Endothelial cell of umbilical vein (primary cell): Measurements from ENCODE around the gene RAB40B. TPM values are rescaled to one million over a fixed set of nuclear protein-coding genes. Genes with fewer than 3 reads are reported as not detected.

Source experiments
- BruUV-seq: library from RNA; stranded (reverse); fragments of 400-500 nt; replicated peaks from 2 replicates; lab custom pipeline; 2021; lab: Mats Ljungman, UMichigan
- CTCF ChIA-PET: fragments of 300-600, 350-600 bp; sonication (Branson Sonifier 250); formaldehyde crosslinking; loops from one replicate; lab custom pipeline; 2021; ENCODE audit warnings: antibody characterized with exemption, inconsistent platforms; lab: Charles Lee
- POLR2A ChIA-PET: fragments of 300-600, 350-600 bp; sonication (Branson Sonifier 250); formaldehyde crosslinking; loops from one replicate; lab custom pipeline; 2021; ENCODE audit warnings: antibody characterized with exemption, inconsistent platforms; lab: Charles Lee
- DNase-seq: peaks from one replicate; pipeline ENCODE4 v3.0.0-alpha.2; 2011; ENCODE audit warnings: low read depth, low spot score
- FAIRE-seq: peaks from 2 replicates; lab custom pipeline; 2011; peaks lifted over from hg19 to GRCh38; lab: Jason Lieb, UNC
- H2AFZ ChIP-seq: 2 replicates; pipeline ENCODE4 v1.6.0; 2012; ENCODE audit warnings: low read depth, low read length, control low read depth, inconsistent platforms
- H3K27ac ChIP-seq: 2 replicates; pipeline ENCODE4 v1.5.1; 2011; ENCODE audit warnings: low read depth, mild to moderate bottlenecking, control low read depth, low read length, moderate library complexity; ENCODE audit not compliant: insufficient read depth
- H3K27me3 ChIP-seq, 2 experiments: 2 replicates each; pipeline versions ENCODE4 v1.6.0 to v1.6.1; 2011; ENCODE audit warnings: low read length in 2 of 2, mixed read lengths in 1 of 2; ENCODE audit not compliant: control insufficient read depth in 2 of 2, insufficient read depth in 2 of 2
- H3K36me3 ChIP-seq, 2 experiments: 2 replicates in 1 of 2; 3 replicates in 1 of 2; pipeline ENCODE4 v1.5.1; 2011; ENCODE audit warnings: low read length in 2 of 2, mild to moderate bottlenecking in 1 of 2, moderate library complexity in 1 of 2; ENCODE audit not compliant: control insufficient read depth in 2 of 2, insufficient read depth in 2 of 2; ENCODE audit errors: extremely low read depth in 1 of 2
- H3K4me1 ChIP-seq: 3 replicates; pipeline ENCODE4 v1.5.1; 2011; ENCODE audit warnings: mild to moderate bottlenecking, low read length; ENCODE audit not compliant: control insufficient read depth, insufficient read depth; ENCODE audit errors: extremely low read depth
- H3K4me2 ChIP-seq: 2 replicates; pipeline ENCODE4 v1.6.1; 2011; ENCODE audit warnings: low read length, control low read depth, mixed read lengths; ENCODE audit not compliant: insufficient read depth
- H3K4me3 ChIP-seq, 3 experiments: fragments of 200-600 bp in 1 of 3; sonication (generic), shearing (Covaris generic) in 1 of 3; replicated peaks in 1 of 3; 2 replicates each; pipeline ENCODE4 v1.5.1; 2011 to 2016; ENCODE audit warnings: control low read depth in 3 of 3, low read length in 3 of 3, mild to moderate bottlenecking in 2 of 3, inconsistent platforms in 1 of 3, low read depth in 1 of 3, moderate library complexity in 1 of 3; ENCODE audit not compliant: insufficient read depth in 1 of 3
- H3K79me2 ChIP-seq: 2 replicates; pipeline ENCODE4 v1.6.0; 2012; ENCODE audit warnings: low read length, inconsistent platforms; ENCODE audit not compliant: control insufficient read depth, insufficient read depth
- H3K9ac ChIP-seq: replicated peaks from 2 replicates; pipeline ENCODE3; 2011; ENCODE audit warnings: low read length, control low read depth; ENCODE audit not compliant: insufficient read depth; ENCODE audit errors: extremely low read depth
- H3K9me1 ChIP-seq: replicated peaks from 3 replicates; pipeline ENCODE4 v1.6.0; 2011; ENCODE audit warnings: mild to moderate bottlenecking, low read length; ENCODE audit not compliant: control insufficient read depth, insufficient read depth; ENCODE audit errors: extremely low read depth
- H3K9me3 ChIP-seq: replicated peaks from 2 replicates; pipeline ENCODE4 v1.5.1; 2012; ENCODE audit warnings: low read length, inconsistent platforms; ENCODE audit not compliant: control insufficient read depth, insufficient read depth
- H4K20me1 ChIP-seq: replicated peaks from 2 replicates; pipeline ENCODE3; 2011; ENCODE audit warnings: mild to moderate bottlenecking, low read length; ENCODE audit not compliant: control insufficient read depth, insufficient read depth; ENCODE audit errors: extremely low read depth
- CTCF ChIP-seq, 2 donors: IDR thresholded peaks; 1 replicate in 1 of 2; 2 replicates in 1 of 2; pipeline ENCODE4 v1.5.1; 2011; ENCODE audit warnings: low read length in 2 of 2, mild to moderate bottlenecking in 2 of 2, moderate library complexity in 2 of 2, control low read depth in 1 of 2, inconsistent platforms in 1 of 2, low read depth in 1 of 2; ENCODE audit not compliant: insufficient read depth in 1 of 2; ENCODE audit errors: extremely low read depth in 1 of 2
- FOS ChIP-seq: IDR thresholded peaks from 2 replicates; pipeline ENCODE4 v1.6.1; 2011; ENCODE audit warnings: mild to moderate bottlenecking, low read length, moderate library complexity, borderline replicate concordance; ENCODE audit not compliant: insufficient read depth
- GATA2 ChIP-seq: IDR thresholded peaks from 2 replicates; pipeline ENCODE4 v1.7.0; 2011; ENCODE audit warnings: low read depth, mild to moderate bottlenecking, moderate library complexity, mixed read lengths, low read length; ENCODE audit not compliant: insufficient read length, insufficient read depth
- JUN ChIP-seq: IDR thresholded peaks from 2 replicates; pipeline ENCODE4 v1.6.1; 2011; ENCODE audit warnings: borderline replicate concordance, low read depth; ENCODE audit not compliant: insufficient read length, insufficient read depth
- MAX ChIP-seq: IDR thresholded peaks from 2 replicates; pipeline ENCODE4 v1.6.1; 2011; ENCODE audit not compliant: insufficient read depth, insufficient read length
- MYC ChIP-seq: IDR thresholded peaks from one replicate; pipeline ENCODE4 v1.6.1; 2011; ENCODE audit warnings: mild to moderate bottlenecking, low read depth, low read length
- POLR2A ChIP-seq: IDR thresholded peaks from 2 replicates; pipeline ENCODE4 v1.6.1; 2012; ENCODE audit warnings: low read depth, mild to moderate bottlenecking, control low read depth, low read length
- dilution Hi-C: fragments of 300-500 bp; cut with MboI; formaldehyde crosslinking; loops from one replicate; pipeline ENCODE4 v1.15.0; 2019; ENCODE audit warnings: low sequenced_read_pairs; ENCODE audit not compliant: extremely low pct_ligation_motif_present
- intact Hi-C: fragments of 100-400 bp; cut with micrococcal nuclease; formaldehyde crosslinking; loops from one replicate; pipeline ENCODE4 v1.10.0; 2022
- polyA plus RNA-seq, 4 experiments: library from polyadenylated mRNA; depleted of rRNA in 3 of 4; stranded (reverse) in 3 of 4; unstranded in 1 of 4; fragments of >200 nt; gene quantifications; 2 replicates each; pipeline versions ENCODE4 v1.2.1 to v1.2.3, GENCODE V29; 2011 to 2012; ENCODE audit warnings: missing spikeins in 1 of 4
- total RNA-seq: library from RNA; stranded (reverse); gene quantifications from 2 replicates; pipeline ENCODE4 v1.2.3, GENCODE V29; 2021

RAB40B gene
- total and polyA plus RNA-seq, 2 donors (not counting 3 experiments of a cell fraction or from before 2014, with no cell fraction given): 5.5 to 9.3 TPM

- Histone ChIP-seq H3K9me1 (no peaks in the 10 kb centered on the region), H4K20me1 (no peaks in the 10 kb centered on the region), H3K4me3 (no peak overlapping the region), H3K4me2 (no peak overlapping the region), H3K9me3 (no peaks in the 10 kb centered on the region), H3K27me3 (no peaks in the 10 kb centered on the region), H2AFZ (no peak overlapping the region), H3K79me2 (peaks cover 13% of the 10 kb centered on the region), H3K27ac (no peak overlapping the region), H3K9ac (no peak overlapping the region), H3K4me1 (peaks cover 12% of the 10 kb centered on the region), H3K36me3 (peaks cover 0 to 3% of the 10 kb centered on the region in 2 experiments)
- BruUV-seq: no TSS peak
- DNase-seq (no peak), FAIRE-seq (no peak)
- dilution Hi-C loops: no loop called here
- ChIA-PET POLR2A (no interaction called here), CTCF (no interaction called here)
- TF ChIP-seq CTCF (IDR thresholded peaks at IDR 0.05; ENCODE audit: extremely low read depth in 1 of 2, insufficient read depth in 1 of 2, low read depth in 1 of 2, low read length in 2 of 2): no peak
- no peak for TF ChIP-seq MYC
- no peak for TF ChIP-seq JUN
- TF ChIP-seq POLR2A: no peak
- no peak for TF ChIP-seq FOS
- no peak for TF ChIP-seq GATA2
- TF ChIP-seq MAX: no peak
- intact Hi-C loops: no loop called here
Observed at GRCh38 chr17:82720204-82720603, 21.7 kb upstream of the RAB40B start.
